ENCODE data around the gene DCST2.

- TF ChIP-seq CTCF (IDR thresholded peaks at IDR 0.05; ENCODE audit: borderline replicate concordance, extremely low read depth, low read length, poor library complexity, severe bottlenecking) (no peak), EZH2 (IDR thresholded peaks at IDR 0.05; ENCODE audit: borderline replicate concordance, low read depth, low read length, severe bottlenecking) (no peak)
These were observed 39.0 kb downstream of the DCST2 start for GRCh38 chr1:154994591-154994990.
